NCI-H1092 treated with DMSO at 0.1 percent for 48 hours (cell line): Measurements from ENCODE around the gene NACAD.
"Not testable (repeated sequence)": the region's sequence is repeated elsewhere in the genome, so short reads cannot be mapped to it uniquely, and the experiment has no call there.

ENCODE experiments used
- DNase-seq: peaks from one replicate; lab custom pipeline; 2025; lab: John Stamatoyannopoulos, UW

NACAD gene

GRCh38 chr7:45114257-45114656, 25.5 kb upstream of the NACAD start:
- DNase-seq = not testable (repeated sequence)

- no peak for DNase-seq
These were observed 23.9 kb upstream of the NACAD start for GRCh38 chr7:45112648-45113047.

GRCh38 chr7:45111298-45112223, 22.8 kb upstream of the NACAD start, which contains the start of gene TBRG4:
Gene TBRG4, minus strand, starts transcription at chr7:45111697. Its CDS starts 2,460 bp downstream, at chr7:45109237.
- peak; percentile 98 for DNase-seq

- no peak for DNase-seq
These were observed 20.1 kb upstream of the NACAD start for GRCh38 chr7:45108863-45109262.

- no peak for DNase-seq
These were observed 18.6 kb upstream of the NACAD start for GRCh38 chr7:45107356-45107755.

GRCh38 chr7:45106820-45107219, 18.1 kb upstream of the NACAD start:
- no peak for DNase-seq

GRCh38 chr7:45105588-45106188, 16.9 kb upstream of the NACAD start:
- no peak for DNase-seq

GRCh38 chr7:45104844-45105587, 16.2 kb upstream of the NACAD start:
- DNase-seq = no peak

GRCh38 chr7:45103958-45104843, 15.4 kb upstream of the NACAD start:
- DNase-seq = no peak

GRCh38 chr7:45102785-45103712, 14.3 kb upstream of the NACAD start:
- no peak for DNase-seq

GRCh38 chr7:45101748-45102147, 13.0 kb upstream of the NACAD start:
- no peak for DNase-seq

- DNase-seq = no peak
These were observed 12.2 kb upstream of the NACAD start for GRCh38 chr7:45100761-45101480.

- no peak for DNase-seq
These were observed 11.4 kb upstream of the NACAD start for GRCh38 chr7:45099891-45100760.

GRCh38 chr7:45098983-45099839, 10.4 kb upstream of the NACAD start:
- no peak for DNase-seq

- DNase-seq = no peak
These were observed 4.1 kb upstream of the NACAD start for GRCh38 chr7:45092931-45093235.

GRCh38 chr7:45092100-45092930, 3.5 kb upstream of the NACAD start:
- DNase-seq = no peak

GRCh38 chr7:45089341-45089891, 647 bp upstream of the NACAD start:
- DNase-seq = peak; percentile 68
